Measurements from ENCODE around the gene TUT1. TPM values are rescaled to one million over a fixed set of nuclear protein-coding genes. Genes with fewer than 3 reads are reported as not detected.

TUT1 gene
- total and polyA plus RNA-seq, 9 donors, result 5.9 to 27.3 (median 18.3) TPM

- Histone ChIP-seq H3K4me1 (ENCODE audit: insufficient read depth) (peaks cover 19% of the 10 kb centered on the region), H3K9me3 (no peaks in the 10 kb centered on the region), H3K36me3 (no peaks in the 10 kb centered on the region), H3K27ac (no peak overlapping the region), H3K4me3 (no peak overlapping the region), H3K27me3 (no peaks in the 10 kb centered on the region)
- peak in 2 of 5 donors; percentile 4 to 12 for DNase-seq
- TF ChIP-seq CTCF (IDR thresholded peaks at IDR 0.05) (no peak), POLR2A (IDR thresholded peaks at IDR 0.05) (no peak), EP300 (IDR thresholded peaks at IDR 0.05) (no peak)
- intact Hi-C loops (cut with DNase I), result loop anchor here in 2 of 4 donors (5.0 to 10.0 kb wide), 3 partner anchors 142 to 1056 kb away; partner anchors contain the start of genes PLAAT3 (in 1 of the 2) and SCGB1A1 (in 1 of the 2)
- WGBS, 3 donors, result 82 to 84% (median 83%) methylated on average over 8 of the region's 8 CpGs
Measured at GRCh38 chr11:62559204-62559603, 32.1 kb downstream of the TUT1 start.

DNA sequence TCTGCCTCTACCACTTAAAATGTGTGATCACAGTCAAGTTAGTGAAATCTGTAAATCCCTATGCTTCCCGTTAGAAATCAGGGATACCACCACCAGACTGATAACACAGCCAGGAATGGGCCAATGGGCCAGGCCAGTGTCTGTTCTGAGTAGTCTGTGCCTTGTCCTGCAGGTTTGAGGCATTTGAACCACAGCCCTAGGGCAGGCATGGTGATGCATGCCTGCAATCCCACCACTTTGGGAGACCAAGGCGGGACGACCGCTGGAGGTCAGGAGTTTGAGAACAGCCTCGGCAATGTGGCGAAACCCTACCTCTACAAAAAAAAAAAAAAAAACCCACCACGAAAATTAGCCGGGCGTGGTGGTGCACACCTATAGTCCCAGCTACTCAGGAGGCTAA is 32.7 kb downstream of the TUT1 start:
- no peaks in the 10 kb centered on the region for H3K9me3 ChIP-seq
- no peaks in the 10 kb centered on the region for H3K27me3 ChIP-seq
- 80 to 88% (median 84%) methylated on average over 9 of the region's 9 CpGs for WGBS, 3 donors
- intact Hi-C loops (cut with DNase I), result loop anchor here in 2 of 4 donors (5.0 to 10.0 kb wide), 3 partner anchors 141 to 1056 kb away; partner anchors contain the start of genes PLAAT3 (in 1 of the 2) and SCGB1A1 (in 1 of the 2)
- no peak overlapping the region for H3K4me3 ChIP-seq
- TF ChIP-seq POLR2A (IDR thresholded peaks at IDR 0.05) (no peak), CTCF (IDR thresholded peaks at IDR 0.05) (no peak), EP300 (IDR thresholded peaks at IDR 0.05) (no peak)
- no peaks in the 10 kb centered on the region for H3K36me3 ChIP-seq
- peak in 2 of 5 donors; percentile 23 to 37 for DNase-seq
- peaks cover 23% of the 10 kb centered on the region for H3K4me1 ChIP-seq (ENCODE audit: insufficient read depth)
- H3K27ac ChIP-seq, result no peak overlapping the region

DNA sequence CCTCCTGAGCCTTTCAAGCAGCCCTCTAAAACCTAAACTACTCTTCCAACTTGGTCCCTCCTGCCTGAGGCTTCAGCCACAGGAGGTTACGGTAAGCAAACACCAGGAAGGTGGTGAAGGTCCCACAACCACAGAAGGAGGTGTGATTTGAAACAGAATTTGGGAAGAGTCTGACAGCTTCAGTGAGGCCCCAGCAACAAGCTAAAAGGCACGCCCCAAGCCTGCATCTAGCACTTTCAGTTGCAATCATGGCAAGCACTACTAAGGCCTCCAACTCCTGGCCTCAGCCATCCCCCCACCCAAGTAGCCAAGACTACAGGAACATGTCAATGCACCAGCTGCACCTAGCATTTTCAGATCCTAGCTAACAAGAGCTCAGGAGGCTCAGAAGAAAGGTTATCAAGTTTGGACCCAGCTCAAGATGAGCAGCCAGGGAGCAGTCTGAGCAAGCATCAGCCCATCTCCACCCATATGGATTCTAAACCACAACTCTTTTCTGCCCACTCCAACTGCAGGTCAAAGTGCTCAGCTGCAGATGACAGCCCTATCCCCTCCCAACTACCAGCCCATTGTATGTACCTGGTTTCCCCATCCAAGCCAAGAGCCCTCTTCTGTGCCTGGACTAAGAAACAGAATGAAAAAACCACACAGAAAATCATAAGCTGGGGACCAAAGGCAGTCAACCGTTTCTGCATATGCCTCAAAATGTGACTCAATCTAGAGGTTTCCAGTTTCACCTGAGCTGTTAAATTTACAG is 34.3 kb downstream of the TUT1 start:
- no peaks in the 10 kb centered on the region for H3K36me3 ChIP-seq
- H3K4me1 ChIP-seq (ENCODE audit: insufficient read depth), result peaks cover 29% of the 10 kb centered on the region
- H3K9me3 ChIP-seq, result no peaks in the 10 kb centered on the region
- H3K27me3 ChIP-seq, result no peaks in the 10 kb centered on the region
- 55 to 65% (median 59%) methylated on average over 3 of the region's 3 CpGs for WGBS, 3 donors
- peak overlapping the region in 1 of 2 donors; percentile 68 for H3K27ac ChIP-seq
- intact Hi-C loops (cut with DNase I), result loop anchor here in 2 of 4 donors (5.0 to 10.0 kb wide), 3 partner anchors 140 to 1058 kb away; partner anchors contain the start of genes PLAAT3 (in 1 of the 2) and SCGB1A1 (in 1 of the 2)
- TF ChIP-seq EP300 (IDR thresholded peaks at IDR 0.05) (no peak), POLR2A (IDR thresholded peaks at IDR 0.05) (no peak), CTCF (IDR thresholded peaks at IDR 0.05) (no peak)
- no peak overlapping the region for H3K4me3 ChIP-seq
- DNase-seq, result no peak

GRCh38 chr11:62556108-62556874 is 35.0 kb downstream of the TUT1 start:
- intact Hi-C loops (cut with DNase I), result loop anchor here in 2 of 4 donors (5.0 to 10.0 kb wide), 3 partner anchors 139 to 1059 kb away; partner anchors contain the start of genes PLAAT3 (in 1 of the 2) and SCGB1A1 (in 1 of the 2)
- H3K36me3 ChIP-seq, result no peaks in the 10 kb centered on the region
- peaks cover 35% of the 10 kb centered on the region for H3K4me1 ChIP-seq (ENCODE audit: insufficient read depth)
- TF ChIP-seq EP300 (IDR thresholded peaks at IDR 0.05) (no peak), POLR2A (IDR thresholded peaks at IDR 0.05) (no peak)
- no peak overlapping the region for H3K4me3 ChIP-seq
- no peaks in the 10 kb centered on the region for H3K27me3 ChIP-seq
- no peaks in the 10 kb centered on the region for H3K9me3 ChIP-seq
- 13 to 18% (median 16%) methylated on average over 14 of the region's 14 CpGs for WGBS, 3 donors
- DNase-seq, result peak; percentile 81 to 88 (median 83)
- H3K27ac ChIP-seq, result peak overlapping the region; percentile 2 to 68
